K562 (cell line): ENCODE results near the gene SH3BP5. TPM values are rescaled to one million over a fixed set of nuclear protein-coding genes. Genes with fewer than 3 reads are reported as not detected.
A peak's percentile ranks its signal among the peaks of the same experiment; 100 is the strongest.

Source experiments
- ATAC-seq: fragments of 200-7000 bp; cut with Tn5 transposase; 3 replicates; pipeline ENCODE4 v1.9.1; 2020; ENCODE audit warnings: moderate library complexity
- BruUV-seq: library from RNA; stranded (reverse); fragments of 400-500 nt; replicated peaks from 2 replicates; lab custom pipeline; 2021; lab: Mats Ljungman, UMichigan
- CTCF ChIA-PET: fragments of 300-600 bp; formaldehyde crosslinking; extraction: SDS; loops from one replicate; lab custom pipeline; 2021; ENCODE audit warnings: low intra/inter-chr PET ratio; lab: Yijun Ruan, JAX
- POLR2A ChIA-PET: fragments of 300-600, 350-650 bp; sonication (Branson Sonifier 250); formaldehyde crosslinking; extraction: SDS; loops from one replicate; lab custom pipeline; 2021; ENCODE audit warnings: antibody characterized with exemption, inconsistent platforms; lab: Yijun Ruan, JAX
- DNase-seq, 4 experiments: peaks; one replicate each; pipeline versions ENCODE4 v3.0.0 to v3.0.0-alpha.2; 2011 to 2018; ENCODE audit warnings: low spot score in 3 of 4, mixed read lengths in 3 of 4; ENCODE audit errors: extremely low read depth in 1 of 4
- FAIRE-seq: peaks from 2 replicates; lab custom pipeline; 2011; peaks lifted over from hg19 to GRCh38; lab: Jason Lieb, UNC
- H2AFZ ChIP-seq: 2 replicates; pipeline ENCODE4 v1.6.0; 2011; ENCODE audit warnings: low read depth, low read length, control low read depth, inconsistent platforms
- H3K27ac ChIP-seq: fragments of 200-600 bp; 3 replicates; pipeline ENCODE4 v1.8.0; 2011; ENCODE audit warnings: low read depth, mild to moderate bottlenecking, control low read depth, inconsistent platforms, low read length, moderate library complexity, mixed read lengths; ENCODE audit errors: extremely low read depth
- H3K27me3 ChIP-seq, 2 experiments: fragments of 300-600 bp in 1 of 2; 2 replicates in 1 of 2; 3 replicates in 1 of 2; pipeline versions ENCODE4 v1.6.0 to v1.8.0; 2011; ENCODE audit warnings: inconsistent platforms in 2 of 2, low read length in 2 of 2, mild to moderate bottlenecking in 1 of 2, mixed read lengths in 1 of 2, moderate library complexity in 1 of 2; ENCODE audit not compliant: control insufficient read depth in 2 of 2, insufficient read depth in 2 of 2
- H3K36me3 ChIP-seq: fragments of 300-600 bp; 3 replicates; pipeline ENCODE4 v1.8.0; 2011; ENCODE audit warnings: mild to moderate bottlenecking, low read length, inconsistent platforms; ENCODE audit not compliant: control insufficient read depth, insufficient read depth
- H3K4me1 ChIP-seq, 2 experiments: fragments of 200-600 bp in 1 of 2; replicated peaks in 1 of 2; 2 replicates in 1 of 2; 3 replicates in 1 of 2; pipeline versions ENCODE4 v1.5.1 to v1.8.0; 2011; ENCODE audit warnings: inconsistent platforms in 2 of 2, low read length in 2 of 2, mild to moderate bottlenecking in 1 of 2, mixed read lengths in 1 of 2, moderate library complexity in 1 of 2; ENCODE audit not compliant: control insufficient read depth in 2 of 2, insufficient read depth in 2 of 2
- H3K4me2 ChIP-seq: 2 replicates; pipeline ENCODE4 v1.6.1; 2011; ENCODE audit warnings: low read length, control low read depth, inconsistent platforms, mixed read lengths; ENCODE audit not compliant: insufficient read depth
- H3K4me3 ChIP-seq: fragments of 200-600 bp; sonication (generic), shearing (Covaris generic); 2 replicates; pipeline ENCODE4 v1.5.1; 2016; ENCODE audit warnings: control low read depth, inconsistent platforms
- H3K79me2 ChIP-seq: fragments of 200-600 bp; 3 replicates; pipeline ENCODE4 v1.8.0; 2011; ENCODE audit warnings: low read length, inconsistent platforms; ENCODE audit not compliant: control insufficient read depth, insufficient read depth
- H3K9ac ChIP-seq, 2 experiments: 2 replicates each; pipeline versions ENCODE4 v1.6.0 to v1.6.1; 2011; ENCODE audit warnings: low read depth in 2 of 2, low read length in 2 of 2, control low read depth in 1 of 2, inconsistent platforms in 1 of 2, mild to moderate bottlenecking in 1 of 2, mixed read lengths in 1 of 2; ENCODE audit not compliant: insufficient read depth in 1 of 2
- H3K9me1 ChIP-seq: one replicate; pipeline ENCODE4 v1.6.0; 2011; ENCODE audit warnings: inconsistent platforms, mild to moderate bottlenecking, low read length, moderate library complexity; ENCODE audit not compliant: control insufficient read depth, insufficient read depth
- H3K9me3 ChIP-seq: replicated peaks from 2 replicates; pipeline ENCODE4 v1.5.1; 2011; ENCODE audit warnings: low read depth, low read length, inconsistent platforms; ENCODE audit not compliant: control insufficient read depth, insufficient read depth
- H4K20me1 ChIP-seq: replicated peaks from 2 replicates; pipeline ENCODE4 v1.6.1; 2011; ENCODE audit warnings: low read length, inconsistent platforms, mixed read lengths; ENCODE audit not compliant: control insufficient read depth, insufficient read depth
- ARID1B ChIP-seq: fragments of 450-650 bp; IDR thresholded peaks from 2 replicates; pipeline ENCODE4 v1.6.1; 2016; ENCODE audit warnings: antibody characterized with exemption, mild to moderate bottlenecking, inconsistent platforms
- CBFA2T3 ChIP-seq: fragments of 450-650 bp; IDR thresholded peaks from 2 replicates; pipeline ENCODE4 v1.6.1; 2017
- HOXB6 ChIP-seq: fragments of 250-450 bp; sonication (Bioruptor Pico); IDR thresholded peaks from 2 replicates; pipeline ENCODE4 v1.5.1; 2022; ENCODE audit warnings: mild to moderate bottlenecking, borderline replicate concordance
- ILF3 ChIP-seq: fragments of 450-650 bp; IDR thresholded peaks from 2 replicates; pipeline ENCODE4 v1.6.1; 2018; ENCODE audit warnings: antibody characterized with exemption, mild to moderate bottlenecking, moderate library complexity, borderline replicate concordance
- MAFF ChIP-seq: IDR thresholded peaks from 2 replicates; pipeline ENCODE4 v1.6.1; 2012; ENCODE audit warnings: low read length, improper control_type of control experiment
- MAFG ChIP-seq: fragments of 450-650 bp; conservative IDR thresholded peaks from 2 replicates; pipeline ENCODE4 v1.6.1; 2016; ENCODE audit warnings: missing genetic modification characterization, missing compliant biosample characterization
- NRF1 ChIP-seq, 2 experiments: fragments of 450-650 bp; IDR thresholded peaks in 1 of 2; conservative IDR thresholded peaks in 1 of 2; 2 replicates each; pipeline ENCODE4 v1.6.1; 2014; ENCODE audit warnings: mild to moderate bottlenecking in 2 of 2
- PATZ1 ChIP-seq: fragments of 250-450 bp; sonication (Bioruptor Pico); IDR thresholded peaks from 2 replicates; pipeline ENCODE4 v1.5.0; 2020; ENCODE audit warnings: mild to moderate bottlenecking, borderline replicate concordance
- PCBP1 ChIP-seq: fragments of 200-400 bp; formaldehyde crosslinking; IDR thresholded peaks from 2 replicates; pipeline ENCODE4 v1.6.1; 2018; ENCODE audit warnings: mild to moderate bottlenecking, low read depth, low read length; ENCODE audit not compliant: poor library complexity, severe bottlenecking
- POLR2B ChIP-seq: fragments of 450-650 bp; IDR thresholded peaks from 2 replicates; pipeline ENCODE4 v1.6.1; 2018; ENCODE audit warnings: low read depth; ENCODE audit not compliant: partially characterized antibody
- SAFB ChIP-seq: fragments of 200-400 bp; formaldehyde crosslinking; IDR thresholded peaks from 2 replicates; pipeline ENCODE4 v1.6.1; 2017; ENCODE audit warnings: low read depth, low read length, borderline replicate concordance
- SMARCE1 ChIP-seq: fragments of 450-650 bp; IDR thresholded peaks from 2 replicates; pipeline ENCODE4 v1.7.1; 2016; ENCODE audit warnings: mild to moderate bottlenecking
- USF1 ChIP-seq: sonication (generic); formaldehyde crosslinking; IDR thresholded peaks from 2 replicates; pipeline ENCODE4 v1.9.0; 2022; ENCODE audit warnings: mild to moderate bottlenecking, missing genetic modification reagents
- WHSC1 ChIP-seq: IDR thresholded peaks from one replicate; pipeline ENCODE4 v1.6.1; 2012; ENCODE audit warnings: low read length, control low read depth, inconsistent platforms
- ZFP36 ChIP-seq: fragments of 150-350 bp; IDR thresholded peaks from 2 replicates; pipeline ENCODE4 v1.6.1; 2018; ENCODE audit warnings: low read length, low read depth; ENCODE audit not compliant: partially characterized antibody
- ZNF316 ChIP-seq: fragments of 450-650 bp; IDR thresholded peaks from 2 replicates; pipeline ENCODE4 v1.6.1; 2016
- ZNF655 ChIP-seq: fragments of 250-450 bp; sonication (Bioruptor Pico); IDR thresholded peaks from 2 replicates; pipeline ENCODE4 v1.5.0; 2021
- ZNF75A ChIP-seq: fragments of 450-650 bp; formaldehyde crosslinking; IDR thresholded peaks from 2 replicates; pipeline ENCODE4 v1.4.0; 2020; ENCODE audit warnings: mild to moderate bottlenecking
- whole genome bisulfite sequencing: fragments of 100-300 bp; shearing (Covaris generic); methylation state at CpG from one replicate; pipeline ENCODE4 v1.1.6; 2016; ENCODE audit warnings: low coverage, mixed read lengths; ENCODE audit not compliant: insufficient coverage; ENCODE audit errors: missing lambda C conversion rate; 5-methylcytosine and 5-hydroxymethylcytosine counted together
- in situ Hi-C: fragments of 300-500 bp; cut with MboI; formaldehyde crosslinking; loops from 4 replicates; pipeline ENCODE4 v1.15.0; 2018; ENCODE audit warnings: inconsistent platforms, mixed read lengths
- intact Hi-C: fragments of 100-400 bp; cut with micrococcal nuclease; formaldehyde crosslinking; loops from 2 replicates; pipeline ENCODE4 v1.14.2; 2022
- polyA plus RNA-seq, 8 experiments: library from polyadenylated mRNA; depleted of rRNA in 4 of 8; stranded (reverse) in 5 of 8; unstranded in 3 of 8; fragments of >200 nt; fragmentation: Nextera tagmentation in 2 of 8; fragmentation: Illumina TruSeq in 1 of 8; extraction: Ambion mirVana in 2 of 8; extraction: Trizol in 1 of 8; gene quantifications; 2 replicates each; pipeline versions ENCODE4 v1.2.1 to v1.2.3, GENCODE V29; 2011 to 2014; ENCODE audit warnings: inconsistent platforms in 1 of 8, missing spikeins in 1 of 8
- total RNA-seq, 7 experiments: library from RNA; depleted of rRNA in 6 of 7; stranded (reverse); fragments of >200 nt in 6 of 7; fragmentation: Illumina TruSeq in 2 of 7; extraction: Trizol in 2 of 7; gene quantifications; 2 replicates each; pipeline versions ENCODE4 v1.2.1 to v1.2.3, GENCODE V29; 2011 to 2021; ENCODE audit warnings: low replicate concordance in 1 of 7
- TF ChIP-seq, protein P1 (sequence below): fragments of 250-450 bp; sonication (Bioruptor Pico); IDR thresholded peaks from 2 replicates; pipeline ENCODE4 v1.4.0; 2020; ENCODE audit warnings: borderline replicate concordance

The SH3BP5 gene
- total and polyA plus RNA-seq, 9 of the 15 experiments (the other 6 are each of a cell fraction or from before 2014, with no cell fraction given) = 2.9 to 29.0 (median 14.9) TPM

DNA sequence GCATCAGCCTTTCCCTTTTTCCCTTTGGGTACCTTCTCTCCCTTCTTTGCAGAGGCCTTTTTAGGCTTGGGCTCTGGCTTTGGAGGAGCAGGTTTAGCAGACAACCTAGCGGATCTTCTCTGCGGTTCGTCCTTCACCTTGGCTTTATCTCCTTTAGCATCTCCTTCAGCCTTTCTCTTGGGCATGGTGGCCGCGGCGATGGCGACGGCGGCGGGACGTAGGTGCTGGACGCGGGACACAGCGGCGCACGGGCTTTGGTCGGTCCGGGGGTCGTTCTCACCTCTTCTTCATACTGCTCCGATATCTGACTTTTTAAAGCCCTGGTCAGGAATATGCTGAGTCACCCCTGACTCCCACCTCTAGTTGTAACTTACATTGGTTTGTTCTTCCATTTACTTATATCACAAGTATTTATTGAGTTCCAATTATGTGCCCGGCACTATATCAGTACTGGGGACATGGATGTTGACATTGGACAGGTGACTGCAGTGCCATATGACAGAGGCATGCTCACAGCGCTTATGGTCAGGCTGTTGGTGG lies 43.1 kb upstream of the SH3BP5 start:
- BruUV-seq = no TSS peak
- Histone ChIP-seq H4K20me1 (no peaks in the 10 kb centered on the region), H3K4me2 (no peak overlapping the region), H3K9me3 (no peaks in the 10 kb centered on the region), H3K27me3 (no peaks in the 10 kb centered on the region), H3K4me1 (peaks cover 5 to 8% of the 10 kb centered on the region in 2 experiments; a peak in 4 of 5 replicates), H3K9ac (no peak overlapping the region), H3K36me3 (no peaks in the 10 kb centered on the region), H2AFZ (peak overlapping the region; percentile 63), H3K79me2 (no peaks in the 10 kb centered on the region), H3K4me3 (no peak overlapping the region), H3K27ac (no peak overlapping the region), H3K9me1 (no peaks in the 10 kb centered on the region)
- ATAC-seq (no peak), FAIRE-seq (no peak), DNase-seq (peak in 1 of 4 experiments; percentile 27)
- intact Hi-C loops (no loop called here), in situ Hi-C loops (no loop called here)
- ChIA-PET CTCF (no interaction called here), POLR2A (no interaction called here)
- 64% methylated on average over 22 of the region's 22 CpGs for WGBS
- TF ChIP-seq ZNF75A = no peak
- TF ChIP-seq PATZ1 = no peak
- no peak for TF ChIP-seq SMARCE1
- TF ChIP-seq ZFP36 = no peak
- TF ChIP-seq NRF1 (conservative IDR thresholded peaks at IDR 0.05 in 1 of 2, IDR thresholded peaks at IDR 0.05 in 1 of 2) = no peak
- peak; percentile 21; the same call in 1 of the 2 replicates for TF ChIP-seq USF1 (CRISPR knock-in tag)
- no peak for TF ChIP-seq ILF3
- TF ChIP-seq, protein P1, sequence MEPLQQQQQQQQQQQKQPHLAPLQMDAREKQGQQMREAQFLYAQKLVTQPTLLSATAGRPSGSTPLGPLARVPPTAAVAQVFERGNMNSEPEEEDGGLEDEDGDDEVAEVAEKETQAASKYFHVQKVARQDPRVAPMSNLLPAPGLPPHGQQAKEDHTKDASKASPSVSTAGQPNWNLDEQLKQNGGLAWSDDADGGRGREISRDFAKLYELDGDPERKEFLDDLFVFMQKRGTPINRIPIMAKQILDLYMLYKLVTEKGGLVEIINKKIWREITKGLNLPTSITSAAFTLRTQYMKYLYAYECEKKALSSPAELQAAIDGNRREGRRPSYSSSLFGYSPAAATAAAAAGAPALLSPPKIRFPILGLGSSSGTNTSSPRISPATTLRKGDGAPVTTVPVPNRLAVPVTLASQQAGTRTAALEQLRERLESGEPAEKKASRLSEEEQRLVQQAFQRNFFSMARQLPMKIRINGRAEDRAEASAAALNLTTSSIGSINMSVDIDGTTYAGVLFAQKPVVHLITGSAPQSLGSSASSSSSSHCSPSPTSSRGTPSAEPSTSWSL (CRISPR knock-in tag) = no peak
- no peak for TF ChIP-seq ZNF655
- no peak for TF ChIP-seq HOXB6 (CRISPR knock-in tag)
- peak; percentile 91 for TF ChIP-seq MAFF
- TF ChIP-seq CBFA2T3 = no peak
- no peak for TF ChIP-seq WHSC1
- peak; percentile 94 for TF ChIP-seq ZNF316
- TF ChIP-seq PCBP1 = no peak
- TF ChIP-seq ARID1B = peak; percentile 22; the same call in 1 of the 2 replicates
- TF ChIP-seq POLR2B = no peak
- TF ChIP-seq MAFG = peak; percentile 94
- no peak for TF ChIP-seq SAFB
